ENCODE measurements around the gene ANXA5.

GRCh38 chr4:121693886-121694285 is 2.9 kb downstream of the ANXA5 start:
- TF ChIP-seq CTCF (IDR thresholded peaks at IDR 0.05) (no peak), EZH2 (IDR thresholded peaks at IDR 0.05) (no peak)

All from neural progenitor cell (in vitro differentiated cells).